HepG2 (cell line): ENCODE data around the gene MROH2A. TPM values are rescaled to one million over a fixed set of nuclear protein-coding genes. Genes with fewer than 3 reads are reported as not detected.

Experiments
- ATAC-seq: fragments of 200-7000 bp; cut with Tn5 transposase; 3 replicates; pipeline ENCODE4 v1.9.1; 2020; ENCODE audit warnings: mild to moderate bottlenecking, moderate library complexity
- BruUV-seq: library from RNA; stranded (reverse); fragments of 400-500 nt; replicated peaks from 2 replicates; lab custom pipeline; 2021; lab: Mats Ljungman, UMichigan
- CTCF ChIA-PET: fragments of 300-600 bp; formaldehyde crosslinking; extraction: SDS; loops from one replicate; lab custom pipeline; 2021; ENCODE audit warnings: low total read pairs, inconsistent platforms, low intra/inter-chr PET ratio; lab: Yijun Ruan, JAX
- POLR2A ChIA-PET: fragments of 350-600 bp; sonication (Branson Sonifier 250); formaldehyde crosslinking; loops from one replicate; lab custom pipeline; 2020; ENCODE audit warnings: antibody characterized with exemption, inconsistent platforms; lab: Yijun Ruan, JAX
- DNase-seq: peaks from one replicate; pipeline ENCODE4 v3.0.0-alpha.2; 2015; ENCODE audit warnings: low spot score
- FAIRE-seq: peaks from 3 replicates; lab custom pipeline; 2011; peaks lifted over from hg19 to GRCh38; lab: Jason Lieb, UNC
- H2AFZ ChIP-seq: one replicate; pipeline ENCODE4 v1.6.1; 2011; ENCODE audit warnings: low read length, inconsistent platforms
- H3K27ac ChIP-seq: fragments of 300-600 bp; 3 replicates; pipeline ENCODE4 v1.8.0; 2011; ENCODE audit warnings: mixed run types, mild to moderate bottlenecking, mixed read lengths, low read length, inconsistent platforms; ENCODE audit not compliant: insufficient read depth; ENCODE audit errors: extremely low read length
- H3K27me3 ChIP-seq, 2 experiments: fragments of 200-600 bp in 1 of 2; 2 replicates in 1 of 2; 3 replicates in 1 of 2; pipeline versions ENCODE4 v1.6.0 to v1.8.0; 2011; ENCODE audit warnings: low read length in 2 of 2, mild to moderate bottlenecking in 2 of 2, moderate library complexity in 2 of 2, inconsistent platforms in 1 of 2; ENCODE audit not compliant: insufficient read depth in 2 of 2, control insufficient read depth in 1 of 2
- H3K36me3 ChIP-seq, 2 experiments: fragments of 200-600 bp in 1 of 2; replicated peaks in 1 of 2; 2 replicates in 1 of 2; 3 replicates in 1 of 2; pipeline versions ENCODE4 v1.5.1 to v1.8.0; 2011; ENCODE audit warnings: low read length in 2 of 2, inconsistent platforms in 1 of 2; ENCODE audit not compliant: insufficient read depth in 2 of 2, control insufficient read depth in 1 of 2
- H3K4me1 ChIP-seq: 2 replicates; pipeline ENCODE4 v1.5.1; 2012; ENCODE audit warnings: low read length, inconsistent platforms; ENCODE audit not compliant: insufficient read depth
- H3K4me2 ChIP-seq: 2 replicates; pipeline ENCODE4 v1.6.0; 2011; ENCODE audit warnings: low read depth, low read length, inconsistent platforms
- H3K4me3 ChIP-seq, 3 experiments: fragments of 200-600 bp in 1 of 3; sonication (generic), shearing (Covaris generic) in 1 of 3; replicated peaks in 1 of 3; 2 replicates each; pipeline ENCODE4 v1.5.1; 2011 to 2016; ENCODE audit warnings: low read length in 3 of 3, inconsistent platforms in 2 of 3, low read depth in 2 of 3, mild to moderate bottlenecking in 2 of 3, control low read depth in 1 of 3, mixed read lengths in 1 of 3; ENCODE audit not compliant: insufficient read depth in 1 of 3
- H3K79me2 ChIP-seq: one replicate; pipeline ENCODE4 v1.6.1; 2011; ENCODE audit warnings: low read length, inconsistent platforms; ENCODE audit not compliant: insufficient read depth
- H3K9ac ChIP-seq: 2 replicates; pipeline ENCODE4 v1.6.0; 2011; ENCODE audit warnings: mild to moderate bottlenecking, low read depth, low read length, inconsistent platforms; ENCODE audit not compliant: insufficient read depth
- H3K9me3 ChIP-seq: 2 replicates; pipeline ENCODE4 v1.5.1; 2012; ENCODE audit warnings: mild to moderate bottlenecking, low read length
- H4K20me1 ChIP-seq: 2 replicates; pipeline ENCODE4 v1.6.0; 2011; ENCODE audit warnings: inconsistent platforms, mild to moderate bottlenecking, low read length, moderate library complexity; ENCODE audit not compliant: insufficient read depth
- DR1 ChIP-seq: sonication (generic); formaldehyde crosslinking; IDR thresholded peaks from 2 replicates; pipeline ENCODE4 v1.8.0; 2021; ENCODE audit warnings: mild to moderate bottlenecking, missing genetic modification reagents, inconsistent platforms
- KLF6 ChIP-seq: IDR thresholded peaks from 2 replicates; pipeline ENCODE4 v1.8.0; 2016; ENCODE audit warnings: missing biosample characterization, missing genetic modification reagents
- PITX1 ChIP-seq: sonication (generic); formaldehyde crosslinking; IDR thresholded peaks from 2 replicates; pipeline ENCODE4 v1.5.1; 2020; ENCODE audit warnings: mild to moderate bottlenecking, missing genetic modification reagents
- ZBTB26 ChIP-seq: IDR thresholded peaks from 2 replicates; pipeline ENCODE4 v1.6.1; 2016; ENCODE audit warnings: missing compliant biosample characterization, missing genetic modification reagents, borderline replicate concordance
- ZNF430 ChIP-seq: sonication (generic); formaldehyde crosslinking; IDR thresholded peaks from 2 replicates; pipeline ENCODE4 v1.9.0; 2021; ENCODE audit warnings: mild to moderate bottlenecking, missing genetic modification reagents
- ZNF558 ChIP-seq: sonication (generic); formaldehyde crosslinking; IDR thresholded peaks from 2 replicates; pipeline ENCODE4 v1.9.0; 2022; ENCODE audit warnings: mild to moderate bottlenecking, missing genetic modification reagents, borderline replicate concordance
- WGBS: methylation state at CpG from one replicate; pipeline ENCODE4 v1.1.6; 2017; ENCODE audit warnings: low lambda C conversion rate; 5-methylcytosine and 5-hydroxymethylcytosine counted together
- in situ Hi-C: cut with HindIII; loops from 2 replicates; pipeline ENCODE4 v1.10.0; 2017; ENCODE audit warnings: low pct_unique_long_range_greater_than_20kb; ENCODE audit not compliant: extremely low pct_ligation_motif_present
- intact Hi-C: fragments of 100-400 bp; cut with micrococcal nuclease; formaldehyde crosslinking; loops from one replicate; pipeline ENCODE4 v1.10.0; 2022; ENCODE audit not compliant: unreplicated experiment
- polyA plus RNA-seq, 8 experiments: library from polyadenylated mRNA; depleted of rRNA in 3 of 8; stranded (reverse) in 7 of 8; unstranded in 1 of 8; fragments of >200 nt; fragmentation: Illumina TruSeq in 4 of 8; extraction: Trizol in 4 of 8; gene quantifications; 2 replicates each; pipeline versions ENCODE4 v1.2.1 to v1.2.3, GENCODE V29; 2011 to 2016; ENCODE audit warnings: low read depth in 4 of 8, missing spikeins in 1 of 8, mixed read lengths in 1 of 8; ENCODE audit not compliant: insufficient read depth in 1 of 8
- total RNA-seq, 5 experiments: library from RNA; depleted of rRNA; stranded (reverse); fragments of >200 nt; fragmentation: Illumina TruSeq; extraction: Trizol; gene quantifications; 2 replicates each; pipeline ENCODE4 v1.2.3, GENCODE V29; 2016; ENCODE audit warnings: low read depth in 1 of 5
- TF ChIP-seq, protein P1 (sequence below): fragments of 450-650 bp; IDR thresholded peaks from 2 replicates; pipeline ENCODE4 v1.6.1; 2016

MROH2A gene
- total and polyA plus RNA-seq, 2 of the 13 experiments (the other 11 are each of a cell fraction or from before 2014, with no cell fraction given): 0.03 to 0.04 TPM

- TF ChIP-seq, protein P1, sequence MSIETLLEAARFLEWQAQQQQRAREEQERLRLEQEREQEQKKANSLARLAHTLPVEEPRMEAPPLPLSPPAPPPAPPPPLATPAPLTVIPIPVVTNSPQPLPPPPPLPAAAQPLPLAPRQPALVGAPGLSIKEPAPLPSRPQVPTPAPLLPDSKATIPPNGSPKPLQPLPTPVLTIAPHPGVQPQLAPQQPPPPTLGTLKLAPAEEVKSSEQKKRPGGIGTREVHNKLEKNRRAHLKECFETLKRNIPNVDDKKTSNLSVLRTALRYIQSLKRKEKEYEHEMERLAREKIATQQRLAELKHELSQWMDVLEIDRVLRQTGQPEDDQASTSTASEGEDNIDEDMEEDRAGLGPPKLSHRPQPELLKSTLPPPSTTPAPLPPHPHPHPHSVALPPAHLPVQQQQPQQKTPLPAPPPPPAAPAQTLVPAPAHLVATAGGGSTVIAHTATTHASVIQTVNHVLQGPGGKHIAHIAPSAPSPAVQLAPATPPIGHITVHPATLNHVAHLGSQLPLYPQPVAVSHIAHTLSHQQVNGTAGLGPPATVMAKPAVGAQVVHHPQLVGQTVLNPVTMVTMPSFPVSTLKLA: no peak
- TF ChIP-seq ZNF558 (CRISPR knock-in tag): no peak
Measured at GRCh38 chr2:233772153-233772552, 6.0 kb upstream of the MROH2A start (continued).

DNA sequence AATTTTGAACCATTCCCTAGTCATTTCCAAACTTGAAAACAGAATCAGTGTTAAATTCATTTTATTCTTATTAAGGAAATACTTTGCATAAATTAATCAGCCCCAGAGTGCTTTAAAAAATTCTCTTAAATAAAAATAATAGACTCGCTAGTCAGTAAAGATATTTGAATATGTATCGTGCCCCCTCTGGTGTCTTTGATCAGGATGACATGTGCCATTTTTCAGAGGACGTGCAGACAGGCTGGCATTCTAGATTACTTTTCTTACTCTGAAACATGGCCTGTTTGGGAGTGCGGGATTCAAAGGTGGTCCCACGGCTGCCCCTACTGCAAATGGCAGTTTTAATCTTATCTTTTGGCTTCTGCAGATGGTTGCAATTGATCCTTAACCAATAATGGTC is 5.5 kb upstream of the MROH2A start:
- peaks cover 1 to 44% of the 10 kb centered on the region in 2 experiments; a peak in 4 of 5 replicates for H3K27me3 ChIP-seq
- ATAC-seq (no peak), FAIRE-seq (no peak), DNase-seq (no peak)
- H3K9me3 ChIP-seq: peaks cover 5% of the 10 kb centered on the region; the same call in 1 of the 2 replicates
- in situ Hi-C loops: no loop called here
- POLR2A ChIA-PET: no interaction called here
- H2AFZ ChIP-seq: no peak overlapping the region
- intact Hi-C loops: no loop called here
- H3K27ac ChIP-seq: no peak overlapping the region
- CTCF ChIA-PET: no interaction called here
- TF ChIP-seq PITX1 (CRISPR knock-in tag): no peak
- no peak for TF ChIP-seq ZBTB26 (CRISPR knock-in tag)
- no peak for TF ChIP-seq KLF6 (CRISPR knock-in tag)
- TF ChIP-seq DR1 (CRISPR knock-in tag): no peak
- no peak for TF ChIP-seq ZNF430 (CRISPR knock-in tag)
- no peak overlapping the region for H3K4me3 ChIP-seq
- H3K36me3 ChIP-seq: no peaks in the 10 kb centered on the region
- no peaks in the 10 kb centered on the region for H3K4me1 ChIP-seq
- WGBS: 59% methylated on average over 5 of the region's 5 CpGs
- BruUV-seq: no TSS peak
- no peak overlapping the region for H3K9ac ChIP-seq
- H3K79me2 ChIP-seq: no peaks in the 10 kb centered on the region
- H3K4me2 ChIP-seq: no peak overlapping the region
- no peaks in the 10 kb centered on the region for H4K20me1 ChIP-seq
